CD8-positive, alpha-beta memory T cell (primary cell): Measurements from ENCODE around the gene CHPF. TPM values are rescaled to one million over a fixed set of nuclear protein-coding genes. Genes with fewer than 3 reads are reported as not detected.

ENCODE experiments used
- CTCF ChIA-PET: fragments of 350-600 bp; sonication (Branson Sonifier 250); formaldehyde crosslinking; loops from one replicate; lab custom pipeline; 2021; ENCODE audit warnings: antibody characterized with exemption; lab: Charles Lee
- POLR2A ChIA-PET: fragments of 350-600 bp; sonication (Branson Sonifier 250); formaldehyde crosslinking; loops from one replicate; lab custom pipeline; 2021; ENCODE audit warnings: antibody characterized with exemption; lab: Charles Lee
- DNase-seq, 5 donors: peaks; one replicate each; pipeline versions ENCODE4 v3.0.0 to v3.0.0-alpha.2; 2020 to 2022; ENCODE audit warnings: mixed read lengths in 1 of 5
- H3K27ac ChIP-seq: one replicate; pipeline ENCODE4 v1.7.0; 2013; ENCODE audit warnings: low read depth, mild to moderate bottlenecking, low read length, moderate library complexity
- H3K27me3 ChIP-seq: 2 replicates; pipeline ENCODE4 v1.7.0; 2013; ENCODE audit warnings: low read length, mild to moderate bottlenecking; ENCODE audit not compliant: insufficient read depth, poor library complexity, severe bottlenecking
- H3K36me3 ChIP-seq: 2 replicates; pipeline ENCODE4 v1.7.0; 2013; ENCODE audit warnings: mild to moderate bottlenecking, low read length, moderate library complexity; ENCODE audit not compliant: insufficient read depth
- H3K4me1 ChIP-seq: 2 replicates; pipeline ENCODE4 v1.7.0; 2013; ENCODE audit warnings: mild to moderate bottlenecking, low read length, moderate library complexity; ENCODE audit not compliant: insufficient read depth
- H3K4me3 ChIP-seq: 2 replicates; pipeline ENCODE4 v1.7.0; 2013; ENCODE audit warnings: mild to moderate bottlenecking, low read length
- H3K9me3 ChIP-seq: 2 replicates; pipeline ENCODE4 v1.7.0; 2013; ENCODE audit warnings: mild to moderate bottlenecking, low read length
- H3K27ac Mint-ChIP-seq, 8 donors: one replicate each; pipeline ENCODE4 v1.8.0; 2020 to 2021; ENCODE audit warnings: mixed read lengths in 8 of 8, mild to moderate bottlenecking in 6 of 8, inconsistent platforms in 3 of 8, moderate library complexity in 3 of 8
- H3K27me3 Mint-ChIP-seq, 2 donors: one replicate each; pipeline ENCODE4 v1.8.0; 2020 to 2021; ENCODE audit warnings: mixed read lengths in 2 of 2, mild to moderate bottlenecking in 1 of 2, moderate library complexity in 1 of 2
- H3K36me3 Mint-ChIP-seq, 3 donors: one replicate each; pipeline ENCODE4 v1.8.0; 2020 to 2021; ENCODE audit warnings: mixed read lengths in 3 of 3, inconsistent platforms in 1 of 3, mild to moderate bottlenecking in 1 of 3
- H3K4me1 Mint-ChIP-seq, 3 donors: one replicate each; pipeline ENCODE4 v1.8.0; 2020 to 2021; ENCODE audit warnings: mixed read lengths in 3 of 3, inconsistent platforms in 1 of 3, mild to moderate bottlenecking in 1 of 3
- H3K4me3 Mint-ChIP-seq, 7 donors: one replicate each; pipeline ENCODE4 v1.8.0; 2020 to 2021; ENCODE audit warnings: mixed read lengths in 7 of 7, mild to moderate bottlenecking in 6 of 7, moderate library complexity in 4 of 7, inconsistent platforms in 2 of 7
- H3K9me3 Mint-ChIP-seq, 5 donors: one replicate each; pipeline ENCODE4 v1.8.0; 2020 to 2022; ENCODE audit warnings: mixed read lengths in 5 of 5, mild to moderate bottlenecking in 3 of 5, moderate library complexity in 2 of 5, inconsistent platforms in 1 of 5
- polyA plus RNA-seq: library from polyadenylated mRNA; unstranded; fragments of 300-500 nt; fragmentation: Illumina TruSeq; gene quantifications from one replicate; pipeline ENCODE4 v1.2.3, GENCODE V29; 2021
- total RNA-seq, 2 experiments: library from RNA; stranded (reverse); gene quantifications; one replicate each; pipeline ENCODE4 v1.2.3, GENCODE V29; 2021

The CHPF gene
- total and polyA plus RNA-seq, 3 experiments from 2014 or later, result 8.7 to 36.5 (median 32.9) TPM

- Histone ChIP-seq H3K27me3 (peaks cover 36% of the 10 kb centered on the region), H3K4me3 (no peak overlapping the region), H3K9me3 (no peaks in the 10 kb centered on the region), H3K36me3 (no peaks in the 10 kb centered on the region), H3K4me1 (peaks cover 12% of the 10 kb centered on the region), H3K27ac (no peak overlapping the region)
- CTCF ChIA-PET, result interaction anchor here (0.6 to 6.1 kb wide), 2 partner anchors 16 to 30 kb away, joined by 3 to 36 read pairs; no protein-coding TSS in a partner anchor
- Mint-ChIP-seq H3K27ac (no peak overlapping the region), H3K9me3 (no peaks in the 10 kb centered on the region), H3K4me3 (no peak overlapping the region), H3K27me3 (peaks cover 48 to 62% of the 10 kb centered on the region in 2 donors), H3K36me3 (no peaks in the 10 kb centered on the region), H3K4me1 (peaks cover 6 to 22% (median 8%) of the 10 kb centered on the region in 3 donors)
- POLR2A ChIA-PET, result no interaction called here
- no peak for DNase-seq
Observed at GRCh38 chr2:219493086-219493485, 50.5 kb downstream of the CHPF start.

GRCh38 chr2:219492575-219492974 lies 51.0 kb downstream of the CHPF start:
- Mint-ChIP-seq H3K27me3 (peaks cover 51 to 65% of the 10 kb centered on the region in 2 donors), H3K36me3 (no peaks in the 10 kb centered on the region), H3K4me3 (no peak overlapping the region), H3K27ac (no peak overlapping the region), H3K9me3 (no peaks in the 10 kb centered on the region), H3K4me1 (peaks cover 4 to 19% (median 7%) of the 10 kb centered on the region in 3 donors)
- DNase-seq, result no peak
- Histone ChIP-seq H3K36me3 (no peaks in the 10 kb centered on the region), H3K27me3 (peaks cover 34% of the 10 kb centered on the region), H3K4me3 (no peak overlapping the region), H3K9me3 (no peaks in the 10 kb centered on the region), H3K4me1 (peaks cover 9% of the 10 kb centered on the region), H3K27ac (no peak overlapping the region)
- ChIA-PET CTCF (interaction anchor here (0.6 to 1.7 kb wide), 3 partner anchors 30 to 48 kb away, joined by 3 to 10 read pairs (median 4); no protein-coding TSS in a partner anchor), POLR2A (no interaction called here)

DNA sequence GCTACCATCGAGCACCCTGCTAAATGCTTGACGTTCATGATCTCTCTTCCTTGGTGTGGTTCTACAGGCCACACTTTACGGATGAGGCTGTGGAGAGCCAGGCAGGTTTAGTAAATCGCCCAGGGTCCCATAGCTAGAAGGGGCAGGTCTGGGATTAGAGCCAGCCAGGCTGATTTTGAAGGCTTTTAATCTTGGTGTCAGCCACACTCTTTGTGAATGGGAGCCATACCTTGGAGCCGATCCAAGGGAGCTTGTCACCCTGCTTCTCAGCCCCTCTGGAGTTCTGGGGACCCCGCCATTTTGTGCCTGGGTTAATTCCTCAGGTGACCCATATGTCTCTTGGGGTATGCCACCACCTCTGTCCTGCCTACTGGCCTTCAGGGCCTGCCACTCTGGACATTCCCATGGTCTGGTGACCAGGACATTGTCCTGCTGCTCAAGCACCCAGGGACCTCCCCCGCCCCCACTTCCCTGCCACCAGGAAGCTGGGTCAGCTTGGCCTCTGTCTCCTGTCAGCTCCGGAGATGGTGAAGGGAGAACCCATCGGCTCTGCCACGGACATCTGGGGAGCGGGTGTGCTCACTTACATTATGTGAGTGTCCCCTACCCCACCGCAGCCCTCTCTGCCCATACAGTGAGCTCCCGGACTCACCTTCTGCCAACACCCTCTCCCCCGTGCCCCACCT lies 52.2 kb downstream of the CHPF start:
- ChIA-PET POLR2A (no interaction called here), CTCF (interaction anchor here (1.3 to 2.0 kb wide), 3 partner anchors 18 to 49 kb away, joined by 4 to 10 read pairs (median 7); no protein-coding TSS in a partner anchor)
- H3K36me3 ChIP-seq, result no peaks in the 10 kb centered on the region
- H3K4me3 Mint-ChIP-seq, result no peak overlapping the region
- H3K4me1 Mint-ChIP-seq, result peaks cover 0 to 7% (median under 1%) of the 10 kb centered on the region in 3 donors
- H3K27ac ChIP-seq, result no peak overlapping the region
- DNase-seq, result no peak
- H3K4me3 ChIP-seq, result no peak overlapping the region
- no peak overlapping the region for H3K27ac Mint-ChIP-seq
- H3K9me3 ChIP-seq, result no peaks in the 10 kb centered on the region
- no peaks in the 10 kb centered on the region for H3K9me3 Mint-ChIP-seq
- peaks cover 52 to 66% of the 10 kb centered on the region in 2 donors for H3K27me3 Mint-ChIP-seq
- peaks cover 22% of the 10 kb centered on the region for H3K27me3 ChIP-seq
- no peaks in the 10 kb centered on the region for H3K4me1 ChIP-seq
- H3K36me3 Mint-ChIP-seq, result no peaks in the 10 kb centered on the region

- Mint-ChIP-seq H3K4me1 (peaks cover 0 to 6% (median 0%) of the 10 kb centered on the region in 3 donors), H3K36me3 (no peaks in the 10 kb centered on the region), H3K27me3 (peaks cover 53 to 70% of the 10 kb centered on the region in 2 donors), H3K9me3 (no peaks in the 10 kb centered on the region), H3K27ac (no peak overlapping the region), H3K4me3 (no peak overlapping the region)
- no peaks in the 10 kb centered on the region for H3K36me3 ChIP-seq
- POLR2A ChIA-PET, result no interaction called here
- H3K4me3 ChIP-seq, result no peak overlapping the region
- H3K27ac ChIP-seq, result no peak overlapping the region
- CTCF ChIA-PET, result interaction anchor here (1.7 to 2.0 kb wide), 2 partner anchors 19 to 39 kb away, joined by 7 to 10 read pairs; no protein-coding TSS in a partner anchor
- peaks cover 23% of the 10 kb centered on the region for H3K27me3 ChIP-seq
- no peaks in the 10 kb centered on the region for H3K4me1 ChIP-seq
- no peaks in the 10 kb centered on the region for H3K9me3 ChIP-seq
- DNase-seq, result no peak
Observed at GRCh38 chr2:219490600-219491130, 52.9 kb downstream of the CHPF start.

- ChIA-PET POLR2A (no interaction called here), CTCF (interaction anchor here (2.0 kb wide), 1 partner anchor 19 kb away, joined by 7 read pairs; no protein-coding TSS in a partner anchor)
- Histone ChIP-seq H3K9me3 (no peaks in the 10 kb centered on the region), H3K4me1 (no peaks in the 10 kb centered on the region), H3K36me3 (no peaks in the 10 kb centered on the region), H3K4me3 (no peak overlapping the region), H3K27ac (no peak overlapping the region), H3K27me3 (peaks cover 25% of the 10 kb centered on the region)
- Mint-ChIP-seq H3K27me3 (peaks cover 53 to 71% of the 10 kb centered on the region in 2 donors), H3K36me3 (no peaks in the 10 kb centered on the region), H3K27ac (no peak overlapping the region), H3K4me3 (no peak overlapping the region), H3K9me3 (no peaks in the 10 kb centered on the region), H3K4me1 (peaks cover 0 to 8% (median 0%) of the 10 kb centered on the region in 3 donors)
- no peak for DNase-seq
Observed at GRCh38 chr2:219490186-219490585, 53.4 kb downstream of the CHPF start.

- CTCF ChIA-PET, result no interaction called here
- peaks cover 22% of the 10 kb centered on the region for H3K27me3 ChIP-seq
- peaks cover 0 to 10% (median 0%) of the 10 kb centered on the region in 3 donors for H3K4me1 Mint-ChIP-seq
Observed at GRCh38 chr2:219489315-219489714, 54.3 kb downstream of the CHPF start.

More at GRCh38 chr2:219489315-219489714, 54.3 kb downstream of the CHPF start:
- DNase-seq, result no peak
- Histone ChIP-seq H3K27ac (no peak overlapping the region), H3K4me1 (no peaks in the 10 kb centered on the region), H3K36me3 (no peaks in the 10 kb centered on the region), H3K4me3 (no peak overlapping the region), H3K9me3 (no peaks in the 10 kb centered on the region)
- H3K27me3 Mint-ChIP-seq, result peaks cover 52 to 66% of the 10 kb centered on the region in 2 donors
- H3K4me3 Mint-ChIP-seq, result no peak overlapping the region
- H3K27ac Mint-ChIP-seq, result no peak overlapping the region
- POLR2A ChIA-PET, result no interaction called here
- H3K9me3 Mint-ChIP-seq, result no peaks in the 10 kb centered on the region
- H3K36me3 Mint-ChIP-seq, result no peaks in the 10 kb centered on the region

Other genes starting within 250 kb of the CHPF start
- gene PTPRN, start 234.4 kb downstream of the CHPF start, total RNA-seq, result under 1 TPM in 1 of 2 experiments, not detected in 1; 0.11 TPM
- not detected for gene PTPRN, start 234.4 kb downstream of the CHPF start, polyA plus RNA-seq
- not detected for gene RESP18, start 211.1 kb downstream of the CHPF start, total RNA-seq
- not detected for gene RESP18, start 211.1 kb downstream of the CHPF start, polyA plus RNA-seq
- 100 to 1,000 TPM; 112 to 116 TPM for gene DNPEP, start 155.9 kb downstream of the CHPF start, total RNA-seq
- 69.1 TPM for gene DNPEP, start 155.9 kb downstream of the CHPF start, polyA plus RNA-seq
- not detected for gene DES, start 125.4 kb downstream of the CHPF start, total RNA-seq
- not detected for gene DES, start 125.4 kb downstream of the CHPF start, polyA plus RNA-seq
- gene SPEG, start 109.0 kb downstream of the CHPF start, total RNA-seq, result 1 to 10 TPM in 1 of 2 experiments, under 1 TPM in 1; 0.94 to 1.0 TPM
- gene SPEG, start 109.0 kb downstream of the CHPF start, polyA plus RNA-seq, result 0.48 TPM
- 10 to 100 TPM; 36.9 to 37.1 TPM for gene GMPPA, start 44.9 kb downstream of the CHPF start, total RNA-seq
- 32.5 TPM for gene GMPPA, start 44.9 kb downstream of the CHPF start, polyA plus RNA-seq
- not detected for gene ASIC4, start 29.3 kb downstream of the CHPF start, total RNA-seq
- gene ASIC4, start 29.3 kb downstream of the CHPF start, polyA plus RNA-seq, result not detected
- gene TMEM198, start 219 bp upstream of the CHPF start, total RNA-seq, result 1 to 10 TPM; 5.2 to 6.0 TPM
- gene TMEM198, start 219 bp upstream of the CHPF start, polyA plus RNA-seq, result not detected
- gene OBSL1, start 27.7 kb upstream of the CHPF start, total RNA-seq, result under 1 TPM; 0.48 to 0.69 TPM
- not detected for gene OBSL1, start 27.7 kb upstream of the CHPF start, polyA plus RNA-seq
- gene INHA, start 28.5 kb upstream of the CHPF start, total RNA-seq, result not detected
- not detected for gene INHA, start 28.5 kb upstream of the CHPF start, polyA plus RNA-seq
- 10 to 100 TPM; 26.2 to 32.2 TPM for gene STK11IP, start 54.0 kb upstream of the CHPF start, total RNA-seq
- 12.6 TPM for gene STK11IP, start 54.0 kb upstream of the CHPF start, polyA plus RNA-seq
- under 1 TPM in 1 of 2 experiments, not detected in 1; 0.13 TPM for gene SLC4A3, start 83.8 kb upstream of the CHPF start, total RNA-seq
- gene SLC4A3, start 83.8 kb upstream of the CHPF start, polyA plus RNA-seq, result not detected